ENCODE data around the gene MBOAT1. TPM values are rescaled to one million over a fixed set of nuclear protein-coding genes. Genes with fewer than 3 reads are reported as not detected.

Gene MBOAT1
- total RNA-seq, 1 experiment from 2014 or later = 9.9 TPM

GRCh38 chr6:20202699-20203302 is 9.5 kb downstream of the MBOAT1 start:
- Mint-ChIP-seq H3K9me3 (no peaks in the 10 kb centered on the region), H3K4me1 (peaks cover 49 to 52% of the 10 kb centered on the region in 2 experiments), H3K27ac (peak overlapping the region in 1 of 3 experiments; percentile 67; a peak in 2 of 7 replicates), H3K27me3 (ENCODE audit: low read depth) (no peaks in the 10 kb centered on the region), H3K4me3 (no peak overlapping the region), H3K36me3 (ENCODE audit: insufficient read depth in 1 of 3, low read depth in 3 of 3) (peaks cover 0 to 4% (median 0%) of the 10 kb centered on the region in 3 experiments; a peak in 2 of 7 replicates)
- Histone ChIP-seq H4K8ac (replicated peaks; ENCODE audit: insufficient read length, low read depth, low read length) (no peak overlapping the region), H3K79me2 (ENCODE audit: insufficient read depth, low read length) (peaks cover 3% of the 10 kb centered on the region; the same call in 1 of the 2 replicates), H3T11ph (ENCODE audit: low read length) (no peak overlapping the region), H2BK15ac (ENCODE audit: low read depth, low read length) (no peak overlapping the region), H3K23me2 (ENCODE audit: insufficient read length, low read depth, low read length, poor library complexity, severe bottlenecking) (no peaks in the 10 kb centered on the region), H2BK120ac (ENCODE audit: low read depth, low read length, poor library complexity, severe bottlenecking) (no peak overlapping the region), H2AFZ (ENCODE audit: low read length) (no peak overlapping the region), H3K4me2 (ENCODE audit: insufficient read depth, insufficient read length, low read length) (no peak overlapping the region), H3K27me3 (ENCODE audit: insufficient read depth, low read length) (no peaks in the 10 kb centered on the region), H3K4ac (ENCODE audit: low read depth, low read length) (no peak overlapping the region), H2BK5ac (ENCODE audit: insufficient read length, low read length) (no peak overlapping the region), H4K20me1 (ENCODE audit: control insufficient read depth, insufficient read depth, insufficient read length) (no peaks in the 10 kb centered on the region), H3K9me3 (ENCODE audit: control insufficient read depth, low read depth, low read length) (no peaks in the 10 kb centered on the region), H3K27ac (ENCODE audit: insufficient read length, low read depth, low read length) (no peak overlapping the region), H3K18ac (ENCODE audit: insufficient read length, low read depth, low read length) (no peak overlapping the region), H3K4me1 (ENCODE audit: insufficient read depth, low read length) (peaks cover 9% of the 10 kb centered on the region; the same call in 1 of the 2 replicates), H3K23ac (ENCODE audit: insufficient read length, low read depth, low read length) (no peak overlapping the region), H2BK12ac (ENCODE audit: insufficient read length, low read depth, low read length) (no peak overlapping the region), H3K9ac (ENCODE audit: extremely low read depth, insufficient read length, low read length) (no peak overlapping the region), H2AK5ac (ENCODE audit: insufficient read length, low read length) (no peak overlapping the region), H3K14ac (ENCODE audit: insufficient read depth, low read length) (no peak overlapping the region), H3K56ac (ENCODE audit: insufficient read length, low read depth, low read length) (no peak overlapping the region), H3K79me1 (ENCODE audit: insufficient read depth, low read depth, low read length, poor library complexity, severe bottlenecking) (no peaks in the 10 kb centered on the region), H4K91ac (ENCODE audit: insufficient read length, low read depth, low read length) (no peak overlapping the region), H4K5ac (ENCODE audit: insufficient read length, low read depth, low read length) (no peak overlapping the region), H2BK20ac (ENCODE audit: low read depth, low read length, poor library complexity, severe bottlenecking) (no peak overlapping the region)
- DNase-seq = no peak
- TF ChIP-seq CTCF (conservative IDR thresholded peaks at IDR 0.05) = no peak
- WGBS (ENCODE audit: extremely low coverage, insufficient read length, low lambda C conversion rate) = no CpG with 5 or more reads among the region's 3 CpGs
